Activated naive CD8-positive, alpha-beta T cell treated with anti-CD3 and anti-CD28 coated beads for 36 hours (primary cell): ENCODE measurements around the gene FAM163A. TPM values are rescaled to one million over a fixed set of nuclear protein-coding genes. Genes with fewer than 3 reads are reported as not detected.
"Not testable (repeated sequence)": the region's sequence is repeated elsewhere in the genome, so short reads cannot be mapped to it uniquely, and the experiment has no call there.

ENCODE experiments used
- DNase-seq: peaks from one replicate; pipeline ENCODE4 v3.0.0; 2021
- H3K27ac Mint-ChIP-seq: one replicate; pipeline ENCODE4 v1.8.0; 2022; ENCODE audit warnings: mild to moderate bottlenecking, moderate library complexity, mixed read lengths
- H3K27me3 Mint-ChIP-seq: one replicate; pipeline ENCODE4 v1.8.0; 2022; ENCODE audit warnings: mild to moderate bottlenecking, mixed read lengths
- H3K36me3 Mint-ChIP-seq: one replicate; pipeline ENCODE4 v1.8.0; 2021; ENCODE audit warnings: mild to moderate bottlenecking, mixed read lengths
- H3K4me1 Mint-ChIP-seq: one replicate; pipeline ENCODE4 v1.8.0; 2021; ENCODE audit warnings: mixed read lengths
- H3K4me3 Mint-ChIP-seq: one replicate; pipeline ENCODE4 v1.8.0; 2022; ENCODE audit warnings: mild to moderate bottlenecking, moderate library complexity, mixed read lengths
- H3K9me3 Mint-ChIP-seq: one replicate; pipeline ENCODE4 v1.8.0; 2022; ENCODE audit warnings: mixed read lengths
- total RNA-seq, 2 experiments: library from RNA; stranded (reverse); gene quantifications; one replicate each; pipeline ENCODE4 v1.2.3, GENCODE V29; 2021

Gene FAM163A
- not detected for total RNA-seq

GRCh38 chr1:179742717-179743678, at the start of gene FAM163A:
FAM163A (plus strand) TSS chr1:179743291; CDS start chr1:179813098, 69,807 bp downstream.
- Mint-ChIP-seq H3K9me3 (peaks cover 1% of the 10 kb centered on the region), H3K4me1 (peaks cover 6% of the 10 kb centered on the region), H3K27ac (no peak within 1 kb of the TSS), H3K36me3 (peaks cover 2% of the 10 kb centered on the region), H3K27me3 (peaks cover 81% of the 10 kb centered on the region), H3K4me3 (peak within 1 kb of the TSS; percentile 58)
- peak; percentile 26 for DNase-seq

- H3K4me1 Mint-ChIP-seq, H3K36me3 Mint-ChIP-seq, H3K4me3 Mint-ChIP-seq, H3K9me3 Mint-ChIP-seq, H3K27ac Mint-ChIP-seq, DNase-seq: not testable (repeated sequence)
- H3K27me3 Mint-ChIP-seq, result peaks cover 18% of the 10 kb centered on the region
Observed at GRCh38 chr1:179694530-179694929, 48.6 kb upstream of the FAM163A start.

- peaks cover 2% of the 10 kb centered on the region for H3K4me1 Mint-ChIP-seq
- no peak for DNase-seq
- no peak overlapping the region for H3K4me3 Mint-ChIP-seq
- H3K27ac Mint-ChIP-seq, result no peak overlapping the region
- H3K9me3 Mint-ChIP-seq, result no peaks in the 10 kb centered on the region
- H3K27me3 Mint-ChIP-seq, result no peaks in the 10 kb centered on the region
- H3K36me3 Mint-ChIP-seq, result no peaks in the 10 kb centered on the region
Observed at GRCh38 chr1:179702946-179703539, 40.0 kb upstream of the FAM163A start.

- no peaks in the 10 kb centered on the region for H3K27me3 Mint-ChIP-seq
- H3K4me1 Mint-ChIP-seq, result peaks cover 13% of the 10 kb centered on the region
- H3K27ac Mint-ChIP-seq, result no peak overlapping the region
- no peak overlapping the region for H3K4me3 Mint-ChIP-seq
- peak; percentile 50 for DNase-seq
- no peaks in the 10 kb centered on the region for H3K9me3 Mint-ChIP-seq
- no peaks in the 10 kb centered on the region for H3K36me3 Mint-ChIP-seq
Observed at GRCh38 chr1:179706339-179706941, 36.7 kb upstream of the FAM163A start.

- DNase-seq, result no peak
- no peak overlapping the region for H3K4me3 Mint-ChIP-seq
- H3K9me3 Mint-ChIP-seq, result no peaks in the 10 kb centered on the region
- H3K27me3 Mint-ChIP-seq, result no peaks in the 10 kb centered on the region
- H3K27ac Mint-ChIP-seq, result no peak overlapping the region
- no peaks in the 10 kb centered on the region for H3K36me3 Mint-ChIP-seq
- H3K4me1 Mint-ChIP-seq, result peaks cover 13% of the 10 kb centered on the region
Observed at GRCh38 chr1:179707406-179707805, 35.7 kb upstream of the FAM163A start.

GRCh38 chr1:179708434-179709195, 34.5 kb upstream of the FAM163A start:
- H3K36me3 Mint-ChIP-seq, result no peaks in the 10 kb centered on the region
- H3K9me3 Mint-ChIP-seq, result no peaks in the 10 kb centered on the region
- peaks cover 13% of the 10 kb centered on the region for H3K4me1 Mint-ChIP-seq
- no peak overlapping the region for H3K27ac Mint-ChIP-seq
- H3K4me3 Mint-ChIP-seq, result no peak overlapping the region
- H3K27me3 Mint-ChIP-seq, result no peaks in the 10 kb centered on the region
- no peak for DNase-seq

- no peak overlapping the region for H3K4me3 Mint-ChIP-seq
- peaks cover 13% of the 10 kb centered on the region for H3K4me1 Mint-ChIP-seq
- no peak for DNase-seq
- H3K36me3 Mint-ChIP-seq, result no peaks in the 10 kb centered on the region
- no peaks in the 10 kb centered on the region for H3K27me3 Mint-ChIP-seq
- no peak overlapping the region for H3K27ac Mint-ChIP-seq
- H3K9me3 Mint-ChIP-seq, result peaks cover 8% of the 10 kb centered on the region
Observed at GRCh38 chr1:179709841-179710329, 33.2 kb upstream of the FAM163A start.

- no peaks in the 10 kb centered on the region for H3K36me3 Mint-ChIP-seq
- DNase-seq, result no peak
- H3K4me3 Mint-ChIP-seq, result no peak overlapping the region
- H3K9me3 Mint-ChIP-seq, result peaks cover 36% of the 10 kb centered on the region
- peaks cover 4% of the 10 kb centered on the region for H3K27me3 Mint-ChIP-seq
- no peak overlapping the region for H3K27ac Mint-ChIP-seq
- peaks cover 9% of the 10 kb centered on the region for H3K4me1 Mint-ChIP-seq
Observed at GRCh38 chr1:179714159-179714558, 28.9 kb upstream of the FAM163A start.

GRCh38 chr1:179714623-179715022, 28.5 kb upstream of the FAM163A start:
- H3K36me3 Mint-ChIP-seq, result no peaks in the 10 kb centered on the region

GRCh38 chr1:179719272-179719671, 23.8 kb upstream of the FAM163A start:
- DNase-seq, result no peak
- Mint-ChIP-seq H3K27ac (no peak overlapping the region), H3K9me3 (peaks cover 36% of the 10 kb centered on the region), H3K4me3 (no peak overlapping the region), H3K4me1 (no peaks in the 10 kb centered on the region), H3K36me3 (peaks cover 1% of the 10 kb centered on the region), H3K27me3 (peaks cover 11% of the 10 kb centered on the region)

More at GRCh38 chr1:179714623-179715022, 28.5 kb upstream of the FAM163A start:
- Mint-ChIP-seq H3K9me3 (peaks cover 36% of the 10 kb centered on the region), H3K27ac (no peak overlapping the region), H3K27me3 (peaks cover 7% of the 10 kb centered on the region), H3K4me3 (no peak overlapping the region), H3K4me1 (peaks cover 6% of the 10 kb centered on the region)
- no peak for DNase-seq

GRCh38 chr1:179728271-179728670, 14.8 kb upstream of the FAM163A start:
- no peak overlapping the region for H3K4me3 Mint-ChIP-seq
- H3K27me3 Mint-ChIP-seq, result peaks cover 13% of the 10 kb centered on the region
- H3K36me3 Mint-ChIP-seq, result no peaks in the 10 kb centered on the region

GRCh38 chr1:179729881-179730280, 13.2 kb upstream of the FAM163A start:
- no peak for DNase-seq
- Mint-ChIP-seq H3K4me3 (no peak overlapping the region), H3K9me3 (no peaks in the 10 kb centered on the region), H3K4me1 (no peaks in the 10 kb centered on the region), H3K36me3 (no peaks in the 10 kb centered on the region), H3K27me3 (peaks cover 23% of the 10 kb centered on the region), H3K27ac (no peak overlapping the region)

More at GRCh38 chr1:179728271-179728670, 14.8 kb upstream of the FAM163A start:
- no peaks in the 10 kb centered on the region for H3K4me1 Mint-ChIP-seq
- H3K9me3 Mint-ChIP-seq, result no peaks in the 10 kb centered on the region
- no peak for DNase-seq
- H3K27ac Mint-ChIP-seq, result no peak overlapping the region

- Mint-ChIP-seq H3K27ac (no peak overlapping the region), H3K4me3 (no peak overlapping the region), H3K9me3 (no peaks in the 10 kb centered on the region), H3K27me3 (peaks cover 33% of the 10 kb centered on the region), H3K4me1 (no peaks in the 10 kb centered on the region), H3K36me3 (no peaks in the 10 kb centered on the region)
- DNase-seq, result no peak
Observed at GRCh38 chr1:179731643-179732042, 11.4 kb upstream of the FAM163A start.

GRCh38 chr1:179742291-179742690, 800 bp upstream of the FAM163A start:
- H3K36me3 Mint-ChIP-seq, result peaks cover 2% of the 10 kb centered on the region

More at GRCh38 chr1:179742291-179742690, 800 bp upstream of the FAM163A start:
- peaks cover 1% of the 10 kb centered on the region for H3K9me3 Mint-ChIP-seq
- no peak overlapping the region for H3K27ac Mint-ChIP-seq
- H3K4me1 Mint-ChIP-seq, result peaks cover 6% of the 10 kb centered on the region
- peaks cover 84% of the 10 kb centered on the region for H3K27me3 Mint-ChIP-seq
- H3K4me3 Mint-ChIP-seq, result peak overlapping the region; percentile 58
- no peak for DNase-seq
